HG03039 (cell line): Measurements from ENCODE around the gene RAD51B.

Source experiments
- ATAC-seq: cut with Tn5 transposase; IDR thresholded peaks from one replicate; pipeline ENCODE4 v1.9.1; 2021; ENCODE audit warnings: mild to moderate bottlenecking, moderate library complexity; ENCODE audit not compliant: unreplicated experiment

Gene RAD51B

DNA sequence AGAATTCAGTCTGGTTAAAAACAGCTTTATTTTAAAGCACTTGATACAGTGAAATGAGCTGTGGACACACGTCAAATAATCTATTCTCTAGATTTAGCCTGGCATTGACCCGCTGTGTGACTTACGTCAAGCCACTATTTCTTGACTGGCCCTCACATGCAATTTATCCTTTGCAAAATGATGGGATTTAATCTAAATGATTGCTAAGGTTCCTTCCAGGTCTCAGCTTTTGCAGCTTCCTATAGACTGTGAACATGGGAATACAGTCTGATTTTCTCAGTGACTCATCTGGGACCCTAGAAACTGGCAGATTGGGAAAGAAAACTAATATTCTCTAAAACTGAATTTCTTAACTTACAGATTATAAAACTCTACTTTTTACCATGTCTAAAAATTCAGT is 409.1 kb downstream of the RAD51B start:
- no peak for ATAC-seq

DNA sequence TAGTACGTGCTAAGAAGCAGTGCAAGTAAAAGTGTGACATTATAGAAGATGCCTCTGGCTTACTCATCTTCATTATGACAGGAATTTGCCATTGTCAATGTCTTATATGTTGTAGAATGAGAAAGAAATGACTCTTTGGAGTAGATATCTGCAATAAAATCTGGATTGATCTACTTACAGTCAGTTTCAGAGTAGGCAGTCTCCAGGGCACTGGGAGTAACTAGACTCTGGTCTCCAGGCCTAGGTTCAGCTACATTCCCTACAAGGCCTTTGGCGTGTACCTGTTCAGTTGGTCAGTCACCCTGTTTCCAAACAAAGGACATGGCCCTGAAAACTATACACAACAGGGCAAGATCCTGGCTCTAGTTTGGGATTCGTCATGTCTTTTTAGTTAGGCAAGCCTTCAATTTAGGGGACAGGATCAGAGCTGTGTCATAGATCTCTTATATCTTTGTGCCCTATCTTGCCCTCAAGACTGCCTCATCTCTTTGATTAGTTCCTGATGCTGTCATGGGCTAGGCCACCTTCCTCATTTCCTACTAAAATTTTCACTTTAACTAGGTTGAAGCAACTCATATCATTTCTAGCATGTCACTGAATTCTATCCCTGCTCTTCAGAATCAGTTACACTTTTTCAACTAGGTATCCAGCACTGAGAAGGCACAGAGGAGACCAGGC is 410.0 kb downstream of the RAD51B start:
- no peak for ATAC-seq

DNA sequence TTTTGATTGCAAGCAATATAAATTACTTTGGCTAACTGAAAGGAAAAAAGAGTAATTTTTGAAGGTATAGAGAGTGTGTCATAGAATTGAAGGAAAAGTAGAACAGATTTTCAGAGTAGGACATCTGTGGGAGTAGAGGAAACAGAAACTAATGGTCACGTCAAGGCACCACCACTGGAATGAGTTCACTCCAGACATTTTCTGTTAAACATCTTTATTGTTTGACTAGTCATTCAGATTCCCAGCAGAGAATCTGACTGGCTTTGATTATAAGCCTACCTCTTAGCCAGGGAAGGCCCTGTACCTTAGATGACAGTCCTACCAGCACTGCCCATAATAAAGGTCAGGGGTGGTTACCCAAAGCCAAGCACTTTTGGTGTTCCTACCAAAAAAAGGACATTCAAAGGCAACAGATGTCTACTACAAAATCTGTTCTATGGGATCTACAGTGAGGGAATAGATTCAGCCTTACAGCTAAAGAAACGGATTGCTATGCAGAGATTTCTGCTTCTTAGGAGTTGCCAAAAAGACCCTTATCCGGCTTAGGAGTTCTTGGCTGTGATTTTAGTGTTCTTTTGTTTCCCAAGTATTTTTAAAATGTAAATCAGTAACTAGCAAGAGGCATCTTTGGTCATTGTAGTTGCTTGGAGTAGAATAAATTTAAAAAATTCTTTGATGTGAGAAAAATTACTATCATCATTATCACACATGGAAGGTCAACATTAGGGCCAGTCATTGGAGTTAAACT is 410.8 kb downstream of the RAD51B start:
- no peak for ATAC-seq

DNA sequence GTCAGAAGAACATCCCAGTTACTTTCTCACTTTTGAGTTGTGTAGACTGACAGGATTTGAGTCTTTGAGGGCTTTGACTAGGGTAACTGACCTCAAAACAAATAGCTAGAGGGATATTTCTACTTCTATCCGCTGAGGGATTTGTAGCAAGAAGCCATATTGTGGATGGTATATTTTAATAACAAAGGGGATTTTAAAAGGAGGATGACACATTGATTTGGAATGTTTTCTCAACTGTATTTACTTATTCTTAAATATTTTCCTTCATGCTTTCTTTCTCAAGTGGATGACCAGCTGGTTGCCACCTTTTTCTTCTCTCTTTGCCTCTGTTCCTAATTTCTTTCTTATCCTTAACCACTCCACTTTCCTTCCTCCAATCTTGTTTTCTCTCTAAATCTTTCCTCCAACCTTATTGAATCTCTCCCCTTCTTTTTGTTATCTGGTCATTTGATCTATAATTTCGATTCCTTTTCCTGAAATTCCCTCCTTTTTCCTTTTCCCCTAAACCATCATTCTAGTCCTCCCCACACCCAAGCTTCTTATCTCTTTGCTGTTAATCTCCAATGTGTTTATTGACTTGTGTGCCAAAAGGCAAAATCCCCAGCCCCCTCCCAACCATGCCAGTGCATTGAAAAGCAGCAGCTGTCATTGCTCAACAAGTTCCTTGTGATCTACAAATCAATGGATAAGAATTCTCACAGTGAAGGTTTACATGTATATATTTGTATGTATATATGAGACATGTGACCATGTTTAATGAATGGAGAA is 411.6 kb downstream of the RAD51B start:
- ATAC-seq, result no peak

DNA sequence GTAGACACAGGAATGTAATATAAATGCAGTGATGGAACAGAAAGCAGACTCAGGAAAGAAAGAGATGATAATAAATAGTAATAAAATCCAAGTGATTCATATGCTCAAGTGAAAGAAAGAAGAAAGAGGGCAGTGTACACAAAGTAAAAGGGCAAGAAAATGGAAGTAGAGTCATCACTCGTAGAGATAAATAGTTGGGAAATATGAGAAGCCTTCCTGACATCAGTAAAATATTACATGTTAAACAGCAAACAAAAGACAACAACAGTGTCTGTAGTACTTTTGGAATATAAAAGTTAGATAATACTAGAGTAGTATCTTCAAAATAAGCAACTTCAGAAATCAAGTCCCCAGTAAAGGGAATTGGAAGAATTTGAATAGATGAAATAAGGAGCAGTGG is 412.3 kb downstream of the RAD51B start:
- no peak for ATAC-seq

DNA sequence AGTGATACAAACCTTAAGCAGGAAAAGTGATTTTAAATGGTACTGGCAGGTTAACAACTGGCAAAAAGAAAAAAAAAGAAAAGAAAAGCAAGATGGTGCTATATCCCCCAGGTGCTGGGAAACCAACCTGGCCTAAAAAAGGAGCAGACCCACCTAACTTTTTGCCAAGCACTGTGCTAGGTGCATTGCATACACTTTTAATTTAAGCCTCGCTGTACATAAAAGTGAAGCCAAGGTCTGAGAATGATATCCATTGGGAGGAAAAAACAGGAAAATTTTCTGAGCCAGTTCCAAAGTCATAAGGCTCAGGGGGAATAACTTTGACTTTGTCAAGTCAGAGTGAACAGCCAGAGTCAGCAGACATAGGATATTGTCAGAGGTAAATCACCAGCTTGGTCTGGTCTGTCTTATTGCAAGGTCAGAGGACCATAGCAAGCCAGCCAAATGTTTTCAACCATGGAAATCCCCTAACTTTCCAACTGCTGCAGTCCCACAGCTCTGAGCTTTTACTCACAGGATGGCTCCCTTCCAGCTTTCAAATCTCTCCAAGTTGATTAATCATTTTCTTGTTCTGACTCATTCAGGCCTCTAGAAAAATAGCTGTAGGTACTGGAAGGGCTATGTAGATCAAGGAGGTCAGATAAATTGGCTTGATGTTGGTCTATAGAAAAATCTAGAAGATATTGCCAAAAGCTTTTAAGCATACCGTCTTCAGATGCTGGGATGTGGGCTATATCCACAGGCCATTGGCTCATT is 412.9 kb downstream of the RAD51B start:
- ATAC-seq, result peak; percentile 73

DNA sequence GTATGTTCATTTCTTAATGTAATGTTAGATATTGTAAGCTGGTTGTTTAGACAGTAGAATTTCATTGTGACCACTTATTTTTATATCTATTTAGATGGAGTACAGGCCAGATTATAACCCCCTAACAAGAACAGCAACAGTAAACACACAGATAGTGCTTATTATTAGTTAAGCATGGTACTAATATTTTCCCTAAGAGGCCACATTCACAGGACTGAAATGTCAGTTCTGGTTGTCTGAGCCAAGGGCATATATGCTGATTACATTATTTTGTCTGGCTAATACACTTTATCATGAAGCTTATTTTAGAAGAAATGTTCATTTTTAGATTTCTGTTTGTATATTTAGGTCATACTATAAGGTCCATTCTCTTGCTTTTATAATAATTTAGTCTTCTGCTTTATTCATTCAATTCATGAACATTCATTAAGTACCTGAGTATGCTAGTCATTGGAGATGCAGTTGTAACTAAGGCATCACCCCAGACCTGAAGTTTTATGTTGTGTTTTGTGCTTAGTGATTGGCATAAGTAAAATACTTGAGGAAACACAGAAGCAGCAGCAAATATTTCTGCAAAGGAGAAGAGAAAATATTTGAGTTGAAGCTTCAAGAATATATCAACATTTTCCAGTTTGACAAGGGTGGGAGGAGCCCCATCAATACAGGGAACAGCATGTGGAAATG is 413.7 kb downstream of the RAD51B start:
- ATAC-seq, result no peak

DNA sequence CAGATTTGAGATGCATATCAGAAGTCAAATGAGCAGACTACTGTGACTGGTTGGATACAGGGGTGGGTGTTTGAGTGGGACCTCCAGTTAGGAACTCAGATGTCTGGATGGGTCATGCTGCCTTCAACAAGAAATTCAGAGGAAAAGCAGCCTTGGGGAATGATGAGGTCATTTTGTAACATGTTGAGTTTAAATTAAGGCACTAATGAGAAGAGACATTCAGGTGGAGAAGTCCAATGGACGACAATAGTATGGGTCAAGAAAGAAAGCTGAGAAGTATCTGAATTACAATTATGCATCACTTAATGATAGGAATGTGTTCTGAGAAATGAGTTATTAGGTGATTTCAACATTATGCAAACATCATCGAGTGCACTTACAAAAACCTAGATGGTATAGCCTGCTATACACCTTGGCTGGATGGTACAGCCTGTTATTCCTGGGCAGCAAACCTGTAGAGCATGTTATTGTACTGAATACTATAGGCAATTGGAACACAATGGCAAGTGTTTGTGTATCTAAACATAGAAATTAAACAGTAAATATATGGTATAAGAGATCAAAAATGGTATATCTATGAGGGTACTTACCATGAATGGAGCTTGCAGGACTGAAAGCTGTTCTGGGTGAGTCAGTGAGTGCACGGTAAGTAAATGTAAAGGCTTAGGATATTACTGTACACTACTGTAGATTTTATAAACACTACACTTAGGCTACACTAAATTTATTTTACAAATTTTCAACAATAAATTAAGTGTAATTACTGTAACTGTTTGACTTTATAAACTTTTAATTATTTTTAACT is 414.7 kb downstream of the RAD51B start:
- ATAC-seq, result no peak

DNA sequence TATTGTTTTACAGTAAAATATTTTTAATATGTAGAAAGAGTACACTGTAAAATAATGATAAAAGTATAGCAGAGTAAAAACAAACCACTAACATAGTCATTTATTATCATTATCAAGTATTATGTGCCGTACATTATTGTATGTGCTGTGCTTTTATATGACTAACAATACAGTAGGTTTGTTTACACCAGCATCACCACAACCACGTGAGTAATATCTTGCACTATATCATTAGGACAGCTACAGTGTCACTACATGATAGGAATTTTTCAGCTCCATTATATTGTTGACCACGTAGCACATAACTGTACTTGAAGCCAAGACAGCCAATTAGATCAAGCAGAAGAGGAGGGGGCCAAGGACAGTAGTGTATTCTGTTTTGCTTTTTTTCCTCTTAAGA is 415.4 kb downstream of the RAD51B start:
- ATAC-seq, result no peak

DNA sequence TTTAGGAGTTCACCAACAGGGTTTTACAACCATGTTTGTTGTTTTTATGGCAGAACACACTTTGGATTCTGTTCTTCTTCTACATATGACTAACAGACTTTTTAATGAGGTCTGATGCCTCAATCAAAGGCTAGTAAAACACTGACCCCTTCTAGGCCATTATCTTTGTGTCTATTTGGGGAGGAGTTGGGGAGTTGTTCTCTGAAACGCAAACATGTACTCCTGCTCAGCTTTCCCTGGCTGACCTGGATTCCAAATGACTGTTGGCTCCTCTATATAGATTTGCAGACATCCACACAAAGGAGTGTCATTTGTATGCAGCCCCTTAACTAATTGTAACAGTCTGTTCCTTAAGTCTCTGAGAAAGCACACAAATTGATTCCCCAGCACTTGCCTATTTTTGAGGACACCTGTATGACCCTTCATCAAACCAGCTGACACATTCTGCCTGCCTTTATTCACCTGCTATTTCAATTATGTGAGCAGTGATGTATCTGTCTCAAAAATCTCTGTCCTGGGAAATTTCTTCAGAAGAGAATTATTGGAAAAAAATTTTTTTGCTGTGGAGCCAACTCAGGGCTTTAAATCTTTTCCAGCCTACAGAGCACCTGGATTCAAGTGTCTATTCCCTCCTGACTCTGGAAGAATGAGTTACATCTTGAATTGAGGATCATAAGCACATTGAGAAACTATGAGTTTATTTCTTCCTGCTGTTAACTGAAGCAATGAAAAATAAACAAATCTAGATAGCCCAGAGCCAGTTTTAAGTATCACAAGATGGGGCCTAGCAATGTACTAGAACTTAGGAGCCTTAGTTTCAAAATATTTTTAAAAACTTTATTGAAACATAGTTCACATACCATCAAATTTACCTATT is 417.2 kb downstream of the RAD51B start:
- no peak for ATAC-seq

DNA sequence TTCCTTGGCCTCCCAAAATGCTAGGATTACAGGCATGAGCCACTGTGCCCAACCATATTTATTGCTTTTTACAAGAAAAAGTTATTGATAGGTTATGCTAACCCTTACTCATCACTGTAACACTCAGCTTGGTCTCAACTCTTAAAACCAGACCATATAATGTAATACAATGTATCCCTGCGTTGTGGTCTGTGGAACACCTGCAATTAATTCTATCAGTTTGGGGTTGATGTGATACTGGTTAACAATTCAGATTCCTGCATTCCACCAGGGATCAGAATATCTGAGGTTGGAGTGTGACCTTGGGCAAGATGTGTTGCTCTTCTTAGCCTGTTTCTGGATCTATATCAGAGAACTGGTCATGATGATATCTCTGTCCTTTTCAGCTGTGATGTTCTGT is 419.0 kb downstream of the RAD51B start:
- ATAC-seq, result no peak

DNA sequence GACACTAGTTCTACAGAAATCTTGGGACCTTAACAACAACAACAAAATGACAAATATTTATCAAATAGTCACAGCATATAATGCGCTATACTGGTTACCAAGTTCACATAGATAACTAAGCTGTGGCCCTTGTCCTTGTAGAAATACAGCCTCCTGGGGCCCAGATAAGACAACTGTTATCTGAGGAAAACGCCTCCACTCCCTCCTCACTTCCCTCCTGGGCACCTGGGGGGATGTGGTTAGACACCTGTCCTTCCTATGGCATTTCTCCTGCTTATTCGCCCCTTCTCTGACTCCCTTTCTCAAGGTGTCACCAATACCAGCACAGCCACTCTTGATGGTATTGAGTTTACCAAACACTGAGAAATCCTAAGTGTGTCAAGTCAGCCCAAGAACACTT is 419.4 kb downstream of the RAD51B start:
- ATAC-seq, result no peak

DNA sequence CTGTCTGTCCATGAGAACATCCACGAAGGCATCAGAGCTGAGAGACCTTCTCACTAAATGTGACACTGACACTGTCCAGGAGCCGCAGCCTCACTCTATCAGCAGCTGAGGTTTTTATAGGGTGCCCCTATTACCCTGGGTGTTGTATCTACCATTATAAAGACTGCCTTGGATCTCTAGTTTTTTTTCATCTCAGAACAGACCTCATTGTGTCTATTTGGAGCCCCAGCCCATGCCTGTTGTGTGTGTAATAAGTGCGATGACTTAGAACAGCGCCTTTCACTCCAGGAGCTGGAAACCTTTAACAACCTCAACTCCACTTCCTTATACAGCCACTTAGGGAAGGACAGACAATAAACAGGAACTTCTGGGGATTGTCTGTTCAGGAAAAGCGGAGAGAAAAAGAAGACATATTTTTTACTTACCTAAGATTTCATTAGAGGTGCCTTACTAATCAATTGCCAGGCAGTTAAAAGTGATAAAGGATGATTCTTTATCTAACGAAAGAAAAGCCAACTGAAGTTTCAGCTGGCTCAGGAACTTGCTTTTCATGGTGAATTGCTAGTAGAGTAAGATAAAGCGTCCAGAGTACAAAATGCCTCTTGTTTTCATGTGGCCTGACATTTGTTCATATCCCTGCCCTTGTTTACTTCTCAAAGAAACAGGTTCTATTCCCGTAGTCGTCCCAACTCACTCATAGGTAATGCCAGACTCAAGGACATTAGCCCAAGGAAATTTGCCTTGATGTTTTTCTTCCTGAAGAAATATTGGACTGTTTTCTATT is 420.6 kb downstream of the RAD51B start:
- no peak for ATAC-seq

DNA sequence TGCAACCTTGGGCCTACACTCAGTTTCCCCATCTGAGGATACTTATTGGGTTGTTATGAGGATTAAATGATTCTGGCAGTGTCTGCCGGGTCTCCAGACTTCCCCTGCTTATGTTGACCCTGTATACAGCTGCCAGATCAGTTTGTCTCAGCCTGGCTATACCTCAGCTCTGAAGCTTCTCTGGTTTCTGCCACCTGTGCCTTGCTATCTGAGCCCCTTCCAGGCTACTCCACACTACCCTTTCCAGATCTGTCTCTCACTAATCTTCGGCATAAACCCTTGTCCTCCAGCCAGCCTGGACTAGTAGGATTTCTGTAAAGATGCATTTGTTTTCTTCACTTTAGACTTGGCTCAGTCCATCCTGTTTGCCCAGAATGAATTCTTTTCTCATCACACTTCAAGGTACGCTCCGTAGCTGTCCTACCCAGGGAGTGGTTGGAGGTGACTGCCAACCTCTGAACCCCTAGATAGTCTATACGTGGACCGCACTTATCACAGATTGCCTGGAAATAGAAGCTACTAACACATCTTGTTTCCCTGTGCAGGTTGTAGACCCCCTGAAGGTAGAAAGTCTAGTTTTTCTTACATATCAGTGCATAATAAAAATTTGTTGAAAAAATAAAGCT is 422.4 kb downstream of the RAD51B start:
- ATAC-seq, result no peak

DNA sequence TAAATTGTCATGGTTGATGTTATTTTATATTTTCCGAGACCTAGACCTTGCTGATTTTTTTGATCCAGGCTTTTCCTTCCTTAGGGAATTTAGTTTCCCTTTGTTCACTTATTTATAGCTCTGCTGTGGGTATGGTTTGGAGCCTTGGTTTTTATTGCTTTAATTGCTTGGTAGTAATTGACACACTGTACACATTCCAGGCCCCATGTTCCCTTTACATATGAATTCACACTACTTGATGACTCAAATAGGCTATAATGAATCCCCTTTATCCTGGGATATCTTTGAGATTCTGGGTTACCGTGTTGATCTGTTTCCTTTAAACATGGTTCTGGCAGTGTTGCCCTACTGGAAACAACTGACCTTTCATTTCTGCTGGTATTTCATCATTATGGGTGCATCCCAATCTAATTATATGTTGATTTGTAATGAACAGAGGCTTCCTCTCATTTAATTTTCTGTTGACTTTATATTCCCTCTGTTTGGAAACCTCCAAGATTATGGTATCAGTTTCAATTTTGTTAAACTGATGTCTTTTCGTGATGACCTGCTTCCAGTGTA is 424.0 kb downstream of the RAD51B start:
- no peak for ATAC-seq

DNA sequence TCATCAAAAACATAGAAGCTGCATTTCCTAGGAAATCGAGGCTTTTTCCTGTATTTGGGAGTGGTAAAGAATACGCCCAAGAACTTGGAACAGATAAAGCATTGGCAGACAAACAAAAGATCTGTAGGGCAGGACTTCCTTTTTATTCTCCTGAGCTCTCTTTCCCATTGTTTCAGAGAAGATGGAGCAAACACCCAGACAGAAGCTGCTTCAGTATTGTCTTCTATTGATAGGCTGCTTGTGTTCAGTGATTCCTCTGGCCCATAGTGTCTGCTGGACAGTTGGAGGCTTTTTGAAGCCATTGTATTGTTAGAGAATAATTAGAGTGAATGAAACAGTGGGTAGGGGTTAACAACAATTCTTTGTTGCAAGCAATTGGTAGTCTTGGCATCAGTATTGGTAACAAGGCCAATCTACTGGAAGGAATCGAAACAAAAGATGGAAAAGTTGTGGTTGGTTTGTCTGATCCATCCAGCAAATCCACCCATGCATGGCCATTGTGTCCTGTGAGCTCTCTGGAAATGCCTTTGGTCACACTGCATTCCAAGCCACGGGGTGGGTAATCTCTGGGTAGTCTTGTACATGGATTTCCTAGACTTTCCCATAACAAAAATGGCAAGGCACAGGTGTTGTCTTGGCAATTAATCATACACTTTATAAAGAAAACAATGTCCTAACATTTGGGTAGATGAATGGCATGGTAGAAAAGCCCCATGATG is 424.8 kb downstream of the RAD51B start:
- no peak for ATAC-seq
